Activated CD4-positive, CD25-positive, alpha-beta regulatory T cell treated with anti-CD3 and anti-CD28 coated beads, Interleukin-2, amount 50 U/mL, for 72 hours (primary cell): ENCODE measurements around the gene ARMC3.
"Not testable (repeated sequence)": the region's sequence is repeated elsewhere in the genome, so short reads cannot be mapped to it uniquely, and the experiment has no call there.

Experiments used
- DNase-seq: peaks from one replicate; pipeline ENCODE4 v3.0.0; 2021

The ARMC3 gene

DNA sequence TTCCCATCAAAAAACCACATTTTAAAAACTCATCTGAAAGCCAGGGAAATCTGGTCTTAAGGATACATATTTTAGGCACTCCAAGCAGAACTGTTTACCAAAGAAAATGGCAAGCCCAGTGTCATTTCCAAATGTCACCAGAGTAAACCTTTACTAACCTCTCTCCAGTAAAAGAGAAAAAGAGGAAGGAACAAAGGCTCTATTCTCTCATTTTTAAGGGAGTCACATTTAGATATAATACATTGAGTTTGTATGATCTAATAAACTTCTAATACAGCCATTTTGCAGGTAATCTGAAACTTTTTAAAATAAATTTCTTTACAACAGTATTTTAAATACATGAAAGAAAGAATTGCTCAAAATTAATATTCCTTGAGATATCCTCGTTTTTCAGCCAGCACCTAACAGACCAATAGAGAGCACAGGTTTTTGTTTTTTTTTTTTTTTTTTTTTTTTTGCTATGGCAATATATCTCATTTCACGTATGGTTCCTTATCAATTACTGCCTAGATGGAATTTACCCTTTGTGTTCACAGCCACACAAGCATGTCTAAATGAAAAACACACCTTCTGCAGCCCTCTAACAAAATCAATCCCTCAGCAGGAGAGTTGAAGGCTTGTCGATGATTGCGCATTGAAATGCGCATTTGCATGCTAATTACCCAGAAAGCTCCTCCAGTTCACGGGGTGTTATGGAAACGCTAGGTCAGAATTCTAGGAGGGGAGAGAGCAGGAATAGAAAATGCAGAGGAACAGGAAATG lies 127.8 kb downstream of the ARMC3 start:
- no peak for DNase-seq

DNA sequence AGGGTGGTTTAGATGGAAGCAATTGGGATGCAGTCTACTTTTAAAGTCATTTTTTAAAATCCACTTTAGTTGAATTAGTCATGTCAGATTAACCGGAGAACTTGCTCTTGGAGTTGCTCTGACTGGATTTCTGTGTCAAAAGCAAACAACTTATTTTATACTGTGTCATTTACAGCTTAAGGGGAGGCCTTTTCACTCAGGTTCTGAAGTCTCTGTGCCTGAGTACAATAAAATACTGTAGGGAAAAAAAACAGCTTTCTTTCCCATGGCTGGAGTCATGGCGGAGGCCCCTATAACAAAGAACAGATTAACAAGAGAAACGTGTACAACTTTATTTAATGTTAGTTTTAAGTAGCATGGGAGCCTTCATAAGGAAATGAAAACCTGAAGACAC lies 128.3 kb downstream of the ARMC3 start:
- DNase-seq, result no peak

DNA sequence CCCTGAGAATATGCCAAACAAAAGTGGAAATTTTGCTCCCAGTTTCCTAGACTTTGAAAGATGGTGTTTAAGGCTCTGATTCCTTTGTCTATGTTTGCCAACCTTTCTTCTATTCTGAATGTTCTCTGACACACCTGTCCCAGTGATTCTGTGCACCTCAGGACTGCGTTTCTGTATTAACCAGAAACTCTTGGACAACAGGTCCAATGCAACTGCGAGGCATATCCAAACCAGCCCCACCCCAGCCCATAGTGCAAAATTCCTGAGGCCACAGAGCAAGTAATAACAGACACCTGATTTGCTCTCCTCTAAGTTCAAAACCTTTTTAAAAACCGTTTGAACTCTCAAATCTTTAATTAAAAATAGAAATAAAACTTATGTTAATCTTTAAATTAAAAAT lies 130.5 kb downstream of the ARMC3 start:
- DNase-seq, result no peak

DNA sequence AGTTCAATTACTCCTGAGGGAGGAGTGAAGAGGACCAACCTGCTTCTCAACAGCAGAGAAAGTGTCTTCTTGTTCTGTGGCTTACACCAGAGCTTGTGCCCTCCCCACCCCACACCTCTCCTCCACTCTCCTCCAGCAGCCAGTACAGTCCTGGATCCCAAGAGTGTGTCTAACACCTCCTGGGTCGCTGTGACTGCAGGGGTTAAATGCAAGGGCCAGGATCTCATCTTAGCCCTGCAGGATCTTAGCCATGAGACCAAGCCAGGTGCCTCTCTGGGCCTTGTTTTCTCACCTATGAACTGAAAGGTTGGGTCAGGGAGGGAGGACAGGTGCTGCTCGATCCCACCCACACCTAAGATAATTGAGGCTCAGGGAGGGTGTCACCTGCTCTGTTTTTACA lies 133.1 kb downstream of the ARMC3 start:
- DNase-seq, result no peak

DNA sequence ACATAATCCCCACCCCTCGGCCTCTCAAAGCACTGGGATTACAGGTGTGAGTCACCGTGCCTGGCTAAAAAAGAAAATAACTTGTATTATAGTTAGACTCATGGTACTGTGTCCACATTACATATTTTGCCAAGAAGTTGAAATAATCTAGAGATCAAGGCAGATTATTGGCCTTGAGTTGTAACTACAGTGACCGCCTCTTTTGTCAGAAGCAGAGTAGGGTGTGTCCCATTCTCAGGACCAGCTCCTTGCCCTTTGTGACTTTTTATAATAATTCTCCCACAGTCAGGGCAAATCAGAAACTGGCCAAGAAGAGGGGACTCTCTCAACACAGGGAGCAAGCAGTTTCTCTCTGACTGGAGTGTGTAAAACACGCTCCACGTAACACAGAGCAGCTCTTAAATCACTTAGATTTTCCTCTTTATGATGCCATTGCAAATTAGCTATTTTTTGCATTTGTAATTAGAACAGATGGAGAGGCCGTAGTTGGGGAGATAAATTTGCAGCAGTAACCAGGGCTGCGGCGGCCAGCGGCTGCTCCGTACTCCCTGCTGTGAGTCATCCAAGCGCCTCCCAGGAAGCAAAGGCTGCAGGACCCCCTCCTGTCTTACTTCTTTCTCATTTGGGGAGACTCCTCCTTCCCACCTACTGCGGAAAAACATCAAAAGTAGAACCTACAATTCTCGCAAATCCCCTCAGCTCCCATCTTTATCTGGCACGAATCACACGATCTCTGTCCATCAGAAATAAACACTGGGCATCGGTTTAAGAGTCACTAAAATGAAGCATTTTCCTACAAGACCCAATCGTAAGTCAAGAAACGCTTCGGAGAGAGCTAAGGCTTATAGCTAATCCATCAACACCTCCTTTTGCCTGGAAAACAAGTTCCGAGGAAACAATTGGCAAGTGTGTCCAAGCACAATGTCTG lies 135.5 kb downstream of the ARMC3 start:
- no peak for DNase-seq

DNA sequence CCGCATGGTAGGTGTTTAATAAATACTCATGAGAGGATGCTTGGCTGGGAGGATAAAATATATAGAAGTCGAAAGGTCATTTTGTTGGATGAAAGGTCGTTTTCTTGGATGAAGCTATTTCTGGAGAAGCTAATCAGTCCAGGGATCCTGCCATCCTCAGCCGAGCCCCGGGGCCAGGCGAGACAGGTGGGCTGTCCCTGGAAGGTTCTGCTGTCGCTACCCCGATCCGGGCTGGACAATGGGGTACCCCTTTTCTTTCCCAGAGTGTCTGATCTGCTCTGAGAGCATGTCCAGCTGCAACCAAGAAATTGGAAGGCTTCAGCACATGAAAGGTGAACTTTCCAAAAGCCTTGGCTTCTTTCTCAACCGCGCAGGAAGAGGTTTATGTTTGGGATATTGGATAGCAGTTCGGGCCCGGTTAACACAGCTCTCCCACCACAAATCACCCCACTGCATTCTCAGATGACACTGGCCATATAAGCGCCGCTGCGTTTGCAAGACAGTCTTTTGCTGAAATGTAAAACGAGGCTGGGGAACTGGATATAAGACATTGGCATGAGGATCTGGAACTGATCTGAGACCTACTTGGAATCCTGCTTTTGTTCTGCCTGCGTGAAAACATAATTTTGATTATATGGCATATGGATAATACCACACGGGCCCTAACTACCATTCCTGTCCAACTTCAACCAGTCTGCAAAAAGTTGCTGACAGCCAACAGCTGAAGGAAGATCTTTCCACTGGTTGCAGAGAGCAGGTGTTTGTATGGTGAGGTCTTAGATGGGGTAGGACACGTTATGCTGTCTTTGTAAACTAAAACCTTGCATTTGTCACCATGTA lies 136.3 kb downstream of the ARMC3 start:
- no peak for DNase-seq

DNA sequence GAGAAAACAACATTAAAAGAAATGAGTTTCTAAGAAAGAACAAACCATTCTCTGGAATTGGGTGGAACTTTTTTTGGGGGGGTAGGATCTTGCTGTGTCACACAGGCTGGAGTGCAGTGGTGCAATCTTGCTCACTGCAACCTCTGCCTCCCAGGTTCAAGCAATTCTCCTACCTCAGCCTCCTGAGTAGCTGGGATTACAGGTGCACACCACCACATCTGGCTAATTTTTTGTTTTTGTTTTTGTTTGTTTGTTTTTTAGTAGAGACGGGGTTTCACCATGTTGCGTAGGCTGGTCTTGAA lies 136.9 kb downstream of the ARMC3 start:
- not testable (repeated sequence) for DNase-seq

DNA sequence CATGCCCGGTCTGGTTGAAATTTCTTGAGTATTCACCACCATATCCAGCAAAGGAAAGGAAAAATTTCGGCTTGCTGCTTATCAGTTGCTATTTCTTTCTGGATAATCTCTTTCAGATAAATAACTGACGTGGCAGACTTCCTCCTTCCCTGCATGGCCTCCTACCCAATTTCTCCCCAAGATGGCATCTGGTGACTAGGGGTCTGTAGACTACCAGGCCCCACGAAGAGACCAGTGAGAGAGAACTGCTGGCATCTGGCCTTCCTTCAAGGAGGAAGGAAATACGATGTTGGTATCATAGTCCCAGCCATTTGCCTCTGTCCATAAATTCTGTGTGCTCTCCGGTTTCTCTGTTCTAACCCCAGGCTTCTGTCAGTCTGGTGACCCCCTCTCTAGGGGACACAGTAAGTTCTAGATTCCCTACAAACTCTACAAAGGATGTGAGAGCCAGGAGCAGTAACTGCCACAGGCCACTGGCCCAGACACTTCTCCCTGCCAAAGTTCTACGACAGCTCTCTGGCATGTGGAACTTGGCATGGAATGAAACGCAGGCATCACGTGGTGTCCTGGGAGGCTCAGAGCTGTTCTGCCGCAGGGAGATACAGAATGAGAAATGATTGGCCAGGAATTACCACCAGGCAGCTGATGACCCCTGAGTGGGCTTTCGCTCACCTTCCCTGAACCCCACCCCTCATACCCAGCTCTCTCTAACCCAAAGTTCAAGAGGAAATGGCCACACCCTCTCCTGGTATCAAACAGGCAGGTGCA lies 137.5 kb downstream of the ARMC3 start:
- DNase-seq, result no peak

DNA sequence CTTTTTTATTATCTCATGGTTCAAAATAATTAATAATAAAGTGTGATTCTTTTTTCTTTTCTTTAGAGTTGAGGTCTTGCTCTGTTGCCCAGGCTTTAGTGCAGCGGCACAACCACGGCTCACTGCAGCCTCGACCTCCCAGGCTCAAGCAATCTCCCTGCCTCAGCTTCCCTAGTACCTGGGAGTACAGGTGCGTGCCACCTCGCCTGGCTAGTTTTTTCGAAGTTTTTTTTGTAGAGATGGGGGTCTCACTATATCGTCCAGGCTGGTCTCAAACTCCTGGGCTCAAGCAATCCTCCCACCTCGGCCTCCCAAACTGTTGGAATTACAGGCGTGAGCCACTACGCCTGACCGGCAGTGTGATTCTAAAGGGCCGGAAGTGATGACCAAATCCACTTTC lies 139.5 kb downstream of the ARMC3 start:
- no peak for DNase-seq

DNA sequence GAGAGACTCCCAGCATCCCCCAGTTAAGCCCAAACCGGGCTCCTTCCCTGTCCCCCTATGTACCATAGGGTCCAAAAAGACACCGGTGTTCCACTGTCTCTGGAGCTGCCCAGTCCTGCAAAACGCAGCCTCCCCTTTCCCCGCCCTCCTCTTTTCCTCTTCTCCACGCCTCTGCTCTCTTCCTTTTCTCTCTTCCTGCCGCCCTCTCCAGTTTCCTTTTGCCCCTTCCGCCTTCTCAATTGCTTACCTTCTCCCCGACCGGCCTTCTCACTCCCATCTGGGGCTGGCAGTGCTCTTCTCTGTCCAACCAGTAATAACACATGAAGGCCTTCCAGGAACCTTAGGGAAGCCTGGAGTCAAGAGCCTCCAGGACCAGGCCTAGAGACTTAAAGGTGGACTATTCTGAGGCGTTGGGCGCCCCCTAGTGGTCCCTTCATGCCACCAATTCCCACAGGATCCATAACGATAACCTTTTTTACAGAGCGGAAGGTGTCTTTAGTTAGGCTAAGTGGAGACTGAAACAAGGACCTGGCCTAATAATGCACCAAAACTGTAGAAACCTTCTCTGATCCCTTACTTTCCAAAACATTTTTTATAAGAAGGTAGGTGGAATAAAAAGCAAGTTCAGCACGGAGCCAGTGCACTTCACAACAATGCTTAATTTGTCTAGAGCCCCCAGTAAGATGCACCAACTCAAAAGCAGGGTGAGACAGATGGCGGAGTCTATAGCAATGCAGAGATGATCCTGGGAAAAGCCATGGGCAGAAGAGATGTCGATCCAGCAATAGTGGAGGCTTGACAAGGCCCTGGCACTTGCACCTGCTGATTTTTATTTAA lies 140.3 kb downstream of the ARMC3 start:
- DNase-seq, result peak; percentile 74

DNA sequence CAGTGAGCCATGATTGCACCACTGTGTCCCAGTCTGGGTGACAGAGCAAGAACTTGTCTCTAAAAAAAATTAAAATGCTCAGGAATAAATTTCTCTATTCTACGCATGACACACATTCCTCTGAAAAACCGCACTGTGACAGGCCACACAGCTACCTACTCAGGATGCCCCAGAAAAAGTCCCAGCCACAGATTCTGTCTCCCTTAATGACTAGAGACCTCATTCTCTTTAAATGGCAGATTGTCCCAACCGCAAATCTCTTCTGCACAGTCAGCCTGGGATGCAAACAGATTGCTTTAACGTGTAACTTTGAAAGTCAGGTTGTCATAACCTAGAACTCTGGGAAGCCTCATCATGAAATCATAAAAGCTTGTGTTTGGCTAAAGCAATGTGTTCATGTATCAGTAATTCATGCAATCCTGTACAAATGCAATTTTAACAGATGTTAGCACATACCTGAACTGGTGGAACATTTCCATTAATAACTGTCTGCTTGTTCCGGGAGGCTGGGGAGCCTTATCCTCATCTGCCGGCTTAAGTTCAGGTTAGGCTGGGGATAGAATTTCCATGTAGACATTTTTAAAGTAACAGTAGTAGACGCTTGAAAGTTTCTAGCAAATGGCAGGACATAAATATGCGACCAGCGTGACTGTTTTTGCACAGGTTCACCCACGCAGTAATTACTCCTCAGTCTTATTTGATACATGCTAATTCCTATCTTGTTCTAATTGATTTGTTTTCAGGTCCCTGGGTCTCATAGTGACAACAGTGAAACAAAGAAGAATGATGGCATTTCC lies 141.4 kb downstream of the ARMC3 start:
- no peak for DNase-seq

DNA sequence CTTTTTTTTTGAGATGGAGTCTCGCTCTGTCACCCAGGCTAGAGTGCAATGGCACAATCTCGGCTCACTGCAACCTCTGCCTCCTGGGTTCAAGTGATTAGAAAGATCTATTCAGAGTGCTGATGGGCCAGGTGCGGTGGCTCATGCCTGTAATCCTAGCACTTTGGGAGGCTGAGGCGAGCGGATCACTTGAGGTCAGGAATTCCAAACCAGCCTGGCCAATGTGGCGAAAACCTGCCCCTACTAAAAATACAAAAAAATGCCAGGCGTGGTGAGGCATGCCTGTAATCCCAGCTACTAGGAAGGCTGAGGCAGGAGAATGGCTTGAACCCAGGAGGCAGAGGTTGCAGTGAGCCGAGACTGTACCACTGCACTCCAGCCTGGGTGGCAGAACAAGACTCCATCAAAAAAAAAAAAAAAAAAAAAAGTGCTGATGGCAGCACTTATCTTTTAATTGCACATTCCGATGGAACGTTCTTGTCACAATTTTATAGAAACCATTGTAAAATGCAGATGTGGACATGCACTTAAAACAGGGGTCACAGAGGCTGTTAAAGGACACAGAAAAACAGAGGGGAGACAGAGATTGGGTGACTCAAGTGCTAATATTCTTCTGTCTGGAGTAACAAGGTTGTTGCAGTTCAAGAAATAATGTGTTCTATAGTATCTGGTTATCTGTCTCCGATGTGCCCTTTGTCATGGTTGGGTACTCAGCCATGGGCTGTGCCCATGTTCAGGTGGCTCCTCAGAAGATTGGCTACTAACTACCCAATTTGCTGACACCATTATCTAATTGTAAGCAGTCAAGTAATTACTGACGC lies 142.4 kb downstream of the ARMC3 start:
- not testable (repeated sequence) for DNase-seq

DNA sequence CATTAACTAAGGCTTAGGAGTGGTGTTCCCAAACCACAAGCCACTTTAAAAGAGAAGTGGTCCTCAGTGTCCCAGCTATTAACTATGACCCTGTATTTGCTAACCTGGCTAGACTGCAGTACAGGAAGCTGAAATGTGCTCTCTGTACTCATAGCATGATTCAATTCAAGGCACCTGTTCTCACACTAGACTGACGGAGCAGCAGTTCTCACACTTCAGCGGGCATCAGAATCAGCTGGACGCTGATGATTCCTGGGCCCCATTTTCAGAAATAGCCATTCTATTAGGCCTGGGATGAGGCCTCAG lies 143.0 kb downstream of the ARMC3 start:
- DNase-seq, result no peak

DNA sequence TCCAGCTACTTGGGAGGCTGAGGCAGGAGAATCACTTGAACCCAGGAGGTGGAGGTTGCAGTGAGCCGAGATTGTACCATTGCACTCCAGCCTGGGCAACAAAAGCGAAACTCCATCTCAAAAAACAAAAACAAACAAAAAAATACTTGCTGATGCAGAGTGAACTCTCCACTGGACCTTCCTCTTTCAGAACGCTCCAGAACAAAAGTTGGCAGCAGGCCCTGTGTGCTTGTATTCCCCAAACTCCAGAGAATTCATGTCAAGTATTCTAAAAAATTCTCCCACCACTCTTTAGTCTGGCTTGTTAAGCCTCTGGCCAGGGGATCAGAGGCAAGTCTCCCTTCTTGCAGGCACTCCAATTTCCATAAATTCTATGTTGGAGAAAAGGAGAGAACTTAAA lies 144.7 kb downstream of the ARMC3 start:
- DNase-seq, result not testable (repeated sequence)

DNA sequence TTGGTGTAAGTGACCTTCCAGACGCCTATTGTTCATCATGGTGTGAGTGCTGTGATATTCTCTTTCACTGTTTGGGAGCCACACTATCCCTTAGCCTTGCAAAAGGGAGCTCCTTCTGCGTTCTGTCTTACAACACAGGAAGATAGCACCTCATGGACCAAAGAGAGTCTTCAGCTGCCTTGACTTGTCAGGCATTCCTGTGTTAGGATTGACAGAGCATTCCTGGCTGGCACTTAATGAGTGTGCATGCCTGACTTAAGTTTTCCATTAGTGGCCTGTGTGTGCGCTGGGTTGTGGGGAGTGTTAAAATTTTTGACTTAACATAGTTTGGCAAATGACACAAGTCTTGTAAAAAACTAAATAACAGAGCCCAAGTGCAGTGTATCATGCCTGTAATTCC lies 145.7 kb downstream of the ARMC3 start:
- no peak for DNase-seq

DNA sequence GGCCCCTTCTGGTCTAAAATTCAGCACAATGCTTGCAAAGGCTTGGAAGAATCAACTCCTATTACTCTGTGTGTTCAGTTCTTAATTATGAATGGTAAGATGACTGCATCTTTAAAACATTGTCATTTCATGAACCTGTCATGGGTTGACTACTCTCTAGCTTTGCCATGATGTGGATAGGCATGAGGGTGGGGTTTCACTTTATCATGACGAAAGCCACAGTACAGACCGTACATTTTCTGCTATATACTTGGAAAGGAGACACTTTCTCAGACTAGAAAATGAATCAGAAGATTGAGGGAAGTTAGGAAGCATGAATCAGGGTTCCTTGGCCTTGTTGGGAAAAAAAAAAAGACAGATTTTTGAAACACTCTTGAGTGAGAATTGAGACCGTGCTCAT lies 147.8 kb downstream of the ARMC3 start:
- no peak for DNase-seq

DNA sequence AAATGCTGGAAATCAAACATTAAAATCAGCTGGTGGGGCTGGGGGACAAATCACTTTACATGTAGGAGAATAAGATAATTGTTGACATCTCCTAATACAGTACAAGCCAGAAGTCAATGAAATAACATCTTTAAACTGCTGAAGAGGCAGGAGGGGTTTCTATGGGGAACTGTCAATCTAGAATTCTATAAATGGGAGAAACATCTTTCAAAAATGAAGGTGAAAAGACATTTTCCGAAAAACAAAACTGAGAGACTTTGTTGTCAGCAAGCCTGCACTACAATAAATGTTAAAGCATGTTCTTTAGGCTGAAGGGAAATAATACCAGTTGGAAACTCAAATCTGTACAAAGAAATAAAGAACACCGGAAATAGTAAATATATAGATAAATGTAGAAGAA lies 150.3 kb downstream of the ARMC3 start:
- DNase-seq, result no peak

DNA sequence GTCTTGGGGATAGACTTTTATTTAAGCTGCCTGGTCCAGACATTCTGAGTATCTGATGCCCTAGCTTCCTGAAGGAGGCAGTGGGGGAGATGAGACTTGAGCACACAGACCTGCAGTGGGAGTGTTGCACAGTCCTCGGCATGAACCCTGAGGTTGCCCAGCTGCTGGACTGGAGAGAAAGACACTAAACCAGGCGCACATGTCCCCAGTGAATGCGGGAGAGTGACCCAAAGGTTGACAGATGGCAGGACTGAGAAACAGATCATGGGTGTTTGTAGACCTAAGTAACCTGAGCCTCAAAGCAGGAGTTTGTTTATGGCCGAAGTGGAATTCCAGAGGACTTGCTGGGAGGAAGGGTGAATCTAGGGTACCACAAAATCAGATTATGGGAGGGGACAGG lies 151.8 kb downstream of the ARMC3 start:
- no peak for DNase-seq

DNA sequence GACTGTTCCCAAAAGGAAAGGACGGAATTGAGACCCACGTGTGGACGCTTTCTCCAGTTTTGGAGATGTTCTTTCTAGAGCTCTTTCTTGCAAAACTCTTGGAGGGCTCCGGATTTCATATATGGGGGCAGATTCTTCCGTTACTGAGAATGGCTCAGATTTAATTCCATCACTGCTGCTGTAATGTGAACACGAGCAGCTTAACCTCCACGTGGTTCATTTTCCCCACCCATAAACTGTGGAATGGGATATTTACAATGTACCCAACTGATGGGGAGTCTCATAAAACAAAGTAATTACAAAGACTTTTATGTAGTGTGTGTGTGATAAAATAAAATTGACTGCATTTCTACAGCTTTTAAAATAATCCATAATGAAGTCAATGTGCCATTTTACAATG lies 152.4 kb downstream of the ARMC3 start:
- DNase-seq, result no peak

DNA sequence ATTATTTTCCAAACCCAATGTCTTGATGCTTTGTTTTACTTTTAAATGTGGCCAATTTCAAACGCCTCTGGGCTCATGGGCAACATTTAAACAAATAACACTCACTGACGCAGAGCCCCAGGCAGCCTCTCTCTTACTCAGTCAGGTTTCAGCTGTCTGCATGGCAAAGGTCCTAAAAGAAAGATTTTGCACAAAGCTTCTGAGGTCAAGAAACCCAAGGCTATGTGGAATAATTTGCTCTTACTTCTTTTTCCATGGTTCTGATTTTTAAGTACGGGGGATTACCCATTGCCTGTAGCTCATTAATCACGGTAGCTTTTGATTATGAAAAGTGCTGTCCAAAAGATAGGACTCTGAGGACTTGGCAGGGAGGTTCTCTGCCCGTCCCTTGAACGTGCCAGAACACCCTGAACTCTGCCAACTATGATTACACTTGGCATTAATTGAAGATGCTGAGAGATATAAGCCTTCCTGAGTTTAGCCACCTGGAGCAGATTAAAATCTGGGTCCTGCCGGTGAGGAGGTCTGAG lies 153.4 kb downstream of the ARMC3 start:
- no peak for DNase-seq
